GM12878 (cell line): ENCODE results near the gene DCDC2C. TPM values are rescaled to one million over a fixed set of nuclear protein-coding genes. Genes with fewer than 3 reads are reported as not detected.

Experiments
- ATAC-seq: fragments of 200-7000 bp; cut with Tn5 transposase; 3 replicates; pipeline ENCODE4 v1.9.1; 2020; ENCODE audit warnings: mild to moderate bottlenecking, moderate library complexity
- BruUV-seq: library from RNA; stranded (reverse); fragments of 400-500 nt; replicated peaks from 2 replicates; lab custom pipeline; 2021; lab: Mats Ljungman, UMichigan
- CTCF ChIA-PET: fragments of 300-600 bp; sonication (Branson Sonifier 250); formaldehyde crosslinking; extraction: SDS; loops from one replicate; lab custom pipeline; 2021; ENCODE audit warnings: inconsistent platforms; lab: Yijun Ruan, JAX
- POLR2A ChIA-PET: fragments of 350-600 bp; formaldehyde crosslinking; extraction: SDS; loops from one replicate; lab custom pipeline; 2021; ENCODE audit warnings: inconsistent platforms; lab: Charles Lee
- RAD21 ChIA-PET: fragments of 300-600 bp; sonication (Branson Sonifier 250); formaldehyde crosslinking; loops from one replicate; lab custom pipeline; 2023; ENCODE audit warnings: antibody characterized with exemption; ENCODE audit not compliant: unreplicated experiment; lab: Charles Lee
- SMC1A ChIA-PET: fragments of 300-600 bp; sonication (Branson Sonifier 250); formaldehyde crosslinking; loops from one replicate; lab custom pipeline; 2023; ENCODE audit not compliant: unreplicated experiment, uncharacterized antibody; lab: Charles Lee
- DNase-seq: peaks from one replicate; pipeline ENCODE4 v3.0.0-alpha.2; 2011; ENCODE audit warnings: low read depth, low spot score
- FAIRE-seq: peaks from 3 replicates; lab custom pipeline; 2011; peaks lifted over from hg19 to GRCh38; lab: Jason Lieb, UNC
- H2AFZ ChIP-seq: 2 replicates; pipeline ENCODE4 v1.6.0; 2011; ENCODE audit warnings: low read depth, low read length, control low read depth; ENCODE audit not compliant: control insufficient read depth
- H3K27ac ChIP-seq: 2 replicates; pipeline ENCODE4 v1.5.1; 2011; ENCODE audit warnings: control low read depth; ENCODE audit not compliant: control insufficient read depth, insufficient read depth
- H3K27me3 ChIP-seq, 2 experiments: replicated peaks in 1 of 2; 2 replicates each; pipeline versions ENCODE4 v1.6.0 to v1.6.1; 2011; ENCODE audit warnings: low read length in 1 of 2; ENCODE audit not compliant: control insufficient read depth in 2 of 2, insufficient read depth in 2 of 2
- H3K36me3 ChIP-seq, 2 experiments: 2 replicates each; pipeline ENCODE4 v1.5.1; 2011; ENCODE audit warnings: low read length in 1 of 2; ENCODE audit not compliant: control insufficient read depth in 2 of 2, insufficient read depth in 2 of 2
- H3K4me1 ChIP-seq: 2 replicates; pipeline ENCODE4 v1.6.1; 2011; ENCODE audit warnings: mild to moderate bottlenecking, low read length, moderate library complexity, mixed read lengths; ENCODE audit not compliant: control insufficient read depth, insufficient read depth
- H3K4me2 ChIP-seq: 2 replicates; pipeline ENCODE4 v1.6.0; 2011; ENCODE audit warnings: control low read depth; ENCODE audit not compliant: control insufficient read depth, insufficient read depth
- H3K4me3 ChIP-seq: fragments of 200-600 bp; sonication (generic); 2 replicates; pipeline ENCODE4 v1.5.1; 2016
- H3K79me2 ChIP-seq: 2 replicates; pipeline ENCODE4 v1.6.0; 2011; ENCODE audit warnings: low read length; ENCODE audit not compliant: control insufficient read depth, insufficient read depth
- H3K9ac ChIP-seq: 2 replicates; pipeline ENCODE4 v1.8.0; 2011; ENCODE audit warnings: low read length, control low read depth, mixed read lengths; ENCODE audit not compliant: control insufficient read depth, insufficient read depth
- H3K9me3 ChIP-seq: replicated peaks from 3 replicates; pipeline ENCODE4 v1.5.1; 2011; ENCODE audit warnings: mild to moderate bottlenecking, low read length; ENCODE audit not compliant: control insufficient read depth, insufficient read depth
- H4K20me1 ChIP-seq: 2 replicates; pipeline ENCODE4 v1.6.0; 2011; ENCODE audit not compliant: control insufficient read depth, insufficient read depth
- CUX1 ChIP-seq: IDR thresholded peaks from 2 replicates; pipeline ENCODE4 v1.6.1; 2012; ENCODE audit warnings: improper control_type of control experiment, low read depth, low read length; ENCODE audit not compliant: insufficient replicate concordance
- E2F8 ChIP-seq: fragments of 450-650 bp; IDR thresholded peaks from 2 replicates; pipeline ENCODE4 v1.6.1; 2018; ENCODE audit warnings: mild to moderate bottlenecking, low read depth, moderate library complexity; ENCODE audit not compliant: partially characterized antibody
- MYC ChIP-seq: IDR thresholded peaks from 2 replicates; pipeline ENCODE4 v1.6.1; 2011; ENCODE audit warnings: mild to moderate bottlenecking, low read length, moderate library complexity, inconsistent platforms; ENCODE audit not compliant: insufficient read depth, insufficient replicate concordance, insufficient read length, severe bottlenecking
- NFXL1 ChIP-seq: fragments of 450-650 bp; IDR thresholded peaks from 2 replicates; pipeline ENCODE4 v1.6.1; 2017; ENCODE audit warnings: antibody characterized with exemption, mild to moderate bottlenecking, borderline replicate concordance
- SIN3A ChIP-seq: IDR thresholded peaks from 2 replicates; pipeline ENCODE4 v1.6.1; 2012; ENCODE audit warnings: low read depth, low read length, improper control_type of control experiment
- SMAD1 ChIP-seq: fragments of 450-650 bp; IDR thresholded peaks from 2 replicates; pipeline ENCODE4 v1.6.1; 2018; ENCODE audit warnings: mild to moderate bottlenecking, low read depth; ENCODE audit not compliant: partially characterized antibody
- YBX1 ChIP-seq: fragments of 450-650 bp; IDR thresholded peaks from 2 replicates; pipeline ENCODE4 v1.6.1; 2016; ENCODE audit warnings: antibody characterized with exemption
- WGBS: methylation state at CpG from one replicate; pipeline ENCODE4 v1.1.6; 2016; ENCODE audit warnings: low lambda C conversion rate; ENCODE audit not compliant: insufficient replicate concordance, insufficient coverage; ENCODE audit errors: missing lambda C conversion rate; 5-methylcytosine and 5-hydroxymethylcytosine counted together
- in situ Hi-C: fragments of 300-500 bp; cut with MboI; formaldehyde crosslinking; loops from 9 replicates; pipeline ENCODE4 v1.14.3; 2018; ENCODE audit warnings: mixed read lengths
- intact Hi-C: fragments of 100-400 bp; cut with micrococcal nuclease; formaldehyde crosslinking; loops from one replicate; pipeline ENCODE4 v1.14.2; 2022; ENCODE audit not compliant: unreplicated experiment
- polyA plus RNA-seq, 11 experiments: library from polyadenylated mRNA; depleted of rRNA in 4 of 11; unstranded in 6 of 11; stranded (reverse) in 5 of 11; fragments of >200 nt; fragmentation: Nextera tagmentation in 4 of 11; fragmentation: Illumina TruSeq in 1 of 11; extraction: Ambion mirVana in 4 of 11; extraction: Trizol in 1 of 11; gene quantifications; 1 replicate in 1 of 11; 2 replicates in 10 of 11; pipeline versions ENCODE4 v1.2.1 to v1.2.3, GENCODE V29; 2011 to 2016; ENCODE audit warnings: inconsistent platforms in 2 of 11, missing spikeins in 2 of 11, low read depth in 1 of 11
- total RNA-seq, 4 experiments: library from RNA; depleted of rRNA in 3 of 4; stranded (reverse); fragments of >200 nt in 3 of 4; fragmentation: Illumina TruSeq in 1 of 4; extraction: Trizol in 1 of 4; gene quantifications; 2 replicates each; pipeline versions ENCODE4 v1.2.1 to v1.2.3, GENCODE V29; 2013 to 2021
- TF ChIP-seq, protein P1 (sequence below): fragments of 450-650 bp; formaldehyde crosslinking; IDR thresholded peaks from 2 replicates; pipeline ENCODE4 v1.4.0; 2022; ENCODE audit warnings: mild to moderate bottlenecking, moderate library complexity

Gene DCDC2C
- total and polyA plus RNA-seq, 10 of the 15 experiments (the other 5 are each of a cell fraction or from before 2014, with no cell fraction given), result not detected

GRCh38 chr2:3770724-3771415, 67.5 kb downstream of the DCDC2C start:
- FAIRE-seq (no peak), DNase-seq (no peak), ATAC-seq (no peak)
- Histone ChIP-seq H3K79me2 (no peaks in the 10 kb centered on the region), H3K4me1 (no peaks in the 10 kb centered on the region), H3K9me3 (no peaks in the 10 kb centered on the region; the same call in 2 of the 3 replicates), H3K4me3 (no peak overlapping the region), H3K36me3 (no peaks in the 10 kb centered on the region), H3K27ac (no peak overlapping the region), H3K27me3 (peaks cover 0 to 2% of the 10 kb centered on the region in 2 experiments; a peak in 1 of 4 replicates), H3K9ac (no peak overlapping the region), H4K20me1 (no peaks in the 10 kb centered on the region), H2AFZ (no peak overlapping the region), H3K4me2 (no peak overlapping the region)
- RAD21 ChIA-PET, result no interaction called here
- POLR2A ChIA-PET, result no interaction called here
- in situ Hi-C loops, result no loop called here
- SMC1A ChIA-PET, result no interaction called here
- intact Hi-C loops, result no loop called here
- CTCF ChIA-PET, result interaction anchor here (0.7 kb wide), 1 partner anchor 10 kb away, joined by 3 read pairs; no protein-coding TSS in a partner anchor
- no TSS peak for BruUV-seq
- WGBS, result 49% methylated on average over 19 of the region's 19 CpGs
- TF ChIP-seq NFXL1 (no peak), SMAD1 (no peak), YBX1 (no peak), MYC (no peak), E2F8 (no peak), CUX1 (no peak), SIN3A (no peak)
- TF ChIP-seq, protein P1, sequence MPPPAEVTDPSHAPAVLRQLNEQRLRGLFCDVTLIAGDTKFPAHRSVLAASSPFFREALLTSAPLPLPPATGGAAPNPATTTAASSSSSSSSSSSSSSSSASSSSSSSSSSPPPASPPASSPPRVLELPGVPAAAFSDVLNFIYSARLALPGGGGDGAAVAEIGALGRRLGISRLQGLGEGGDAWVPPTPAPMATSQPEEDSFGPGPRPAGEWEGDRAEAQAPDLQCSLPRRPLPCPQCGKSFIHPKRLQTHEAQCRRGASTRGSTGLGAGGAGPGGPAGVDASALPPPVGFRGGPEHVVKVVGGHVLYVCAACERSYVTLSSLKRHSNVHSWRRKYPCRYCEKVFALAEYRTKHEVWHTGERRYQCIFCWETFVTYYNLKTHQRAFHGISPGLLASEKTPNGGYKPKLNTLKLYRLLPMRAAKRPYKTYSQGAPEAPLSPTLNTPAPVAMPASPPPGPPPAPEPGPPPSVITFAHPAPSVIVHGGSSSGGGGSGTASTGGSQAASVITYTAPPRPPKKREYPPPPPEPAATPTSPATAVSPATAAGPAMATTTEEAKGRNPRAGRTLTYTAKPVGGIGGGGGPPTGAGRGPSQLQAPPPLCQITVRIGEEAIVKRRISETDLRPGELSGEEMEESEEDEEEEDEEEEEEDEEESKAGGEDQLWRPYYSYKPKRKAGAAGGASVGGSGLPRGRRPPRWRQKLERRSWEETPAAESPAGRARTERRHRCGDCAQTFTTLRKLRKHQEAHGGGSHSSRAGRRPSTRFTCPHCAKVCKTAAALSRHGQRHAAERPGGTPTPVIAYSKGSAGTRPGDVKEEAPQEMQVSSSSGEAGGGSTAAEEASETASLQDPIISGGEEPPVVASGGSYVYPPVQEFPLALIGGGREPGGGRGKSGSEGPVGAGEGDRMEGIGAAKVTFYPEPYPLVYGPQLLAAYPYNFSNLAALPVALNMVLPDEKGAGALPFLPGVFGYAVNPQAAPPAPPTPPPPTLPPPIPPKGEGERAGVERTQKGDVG (CRISPR knock-in tag), result no peak
